ENCODE data around the gene BEND3. TPM values are rescaled to one million over a fixed set of nuclear protein-coding genes. Genes with fewer than 3 reads are reported as not detected.

Gene BEND3
- total RNA-seq, 1 experiment from 2014 or later: 11.8 TPM

GRCh38 chr6:107083047-107083768 lies 32.1 kb downstream of the BEND3 start:
- Mint-ChIP-seq H3K27ac (ENCODE audit: unreplicated experiment) (no peak overlapping the region), H3K4me3 (ENCODE audit: low read depth, unreplicated experiment) (no peak overlapping the region), H3K4me1 (ENCODE audit: low read depth, unreplicated experiment) (no peaks in the 10 kb centered on the region), H3K27me3 (ENCODE audit: unreplicated experiment) (no peaks in the 10 kb centered on the region), H3K36me3 (ENCODE audit: insufficient read depth, unreplicated experiment) (no peaks in the 10 kb centered on the region), H3K9me3 (ENCODE audit: low read depth, unreplicated experiment) (no peaks in the 10 kb centered on the region)
- CTCF ChIA-PET: interaction anchor here (0.6 kb wide), 1 partner anchor 30 kb away, joined by 3 read pairs; no protein-coding TSS in a partner anchor
- no peak for DNase-seq
- no TSS peak for BruUV-seq (replicated peaks)
- no peak for TF ChIP-seq CTCF (IDR thresholded peaks at IDR 0.05; ENCODE audit: unreplicated experiment)
- intact Hi-C loops (cut with micrococcal nuclease; ENCODE audit: unreplicated experiment): no loop called here

- DNase-seq: no peak
- Mint-ChIP-seq H3K4me3 (ENCODE audit: low read depth, unreplicated experiment) (no peak overlapping the region), H3K27ac (ENCODE audit: unreplicated experiment) (no peak overlapping the region), H3K4me1 (ENCODE audit: low read depth, unreplicated experiment) (no peaks in the 10 kb centered on the region), H3K9me3 (ENCODE audit: low read depth, unreplicated experiment) (no peaks in the 10 kb centered on the region), H3K36me3 (ENCODE audit: insufficient read depth, unreplicated experiment) (no peaks in the 10 kb centered on the region), H3K27me3 (ENCODE audit: unreplicated experiment) (no peaks in the 10 kb centered on the region)
- CTCF ChIA-PET: no interaction called here
- BruUV-seq (replicated peaks): no TSS peak
- intact Hi-C loops (cut with micrococcal nuclease; ENCODE audit: unreplicated experiment): no loop called here
- no peak for TF ChIP-seq CTCF (IDR thresholded peaks at IDR 0.05; ENCODE audit: unreplicated experiment)
Observed at GRCh38 chr6:107082045-107082444, 33.3 kb downstream of the BEND3 start.

GRCh38 chr6:107080036-107080435 lies 35.3 kb downstream of the BEND3 start:
- H3K27ac Mint-ChIP-seq (ENCODE audit: unreplicated experiment): no peak overlapping the region
- BruUV-seq (replicated peaks): no TSS peak
- H3K9me3 Mint-ChIP-seq (ENCODE audit: low read depth, unreplicated experiment): no peaks in the 10 kb centered on the region
- H3K27me3 Mint-ChIP-seq (ENCODE audit: unreplicated experiment): no peaks in the 10 kb centered on the region
- CTCF ChIA-PET: no interaction called here
- H3K36me3 Mint-ChIP-seq (ENCODE audit: insufficient read depth, unreplicated experiment): no peaks in the 10 kb centered on the region
- peak; percentile 12 for DNase-seq
- H3K4me3 Mint-ChIP-seq (ENCODE audit: low read depth, unreplicated experiment): no peak overlapping the region
- H3K4me1 Mint-ChIP-seq (ENCODE audit: low read depth, unreplicated experiment): no peaks in the 10 kb centered on the region
- no peak for TF ChIP-seq CTCF (IDR thresholded peaks at IDR 0.05; ENCODE audit: unreplicated experiment)
- intact Hi-C loops (cut with micrococcal nuclease; ENCODE audit: unreplicated experiment): no loop called here

- DNase-seq: no peak
- TF ChIP-seq CTCF (IDR thresholded peaks at IDR 0.05; ENCODE audit: unreplicated experiment): no peak
- Mint-ChIP-seq H3K4me3 (ENCODE audit: low read depth, unreplicated experiment) (no peak overlapping the region), H3K9me3 (ENCODE audit: low read depth, unreplicated experiment) (no peaks in the 10 kb centered on the region), H3K4me1 (ENCODE audit: low read depth, unreplicated experiment) (no peaks in the 10 kb centered on the region), H3K27ac (ENCODE audit: unreplicated experiment) (no peak overlapping the region), H3K27me3 (ENCODE audit: unreplicated experiment) (no peaks in the 10 kb centered on the region), H3K36me3 (ENCODE audit: insufficient read depth, unreplicated experiment) (no peaks in the 10 kb centered on the region)
- no TSS peak for BruUV-seq (replicated peaks)
- CTCF ChIA-PET: no interaction called here
- intact Hi-C loops (cut with micrococcal nuclease; ENCODE audit: unreplicated experiment): no loop called here
Observed at GRCh38 chr6:107079429-107079828, 35.9 kb downstream of the BEND3 start.
